Measurements from ENCODE around the gene SUSD6.
"Not testable (repeated sequence)": the region's sequence is repeated elsewhere in the genome, so short reads cannot be mapped to it uniquely, and the experiment has no call there.

Gene SUSD6

GRCh38 chr14:69593018-69593677 lies 18.2 kb upstream of the SUSD6 start:
- no peak for DNase-seq

GRCh38 chr14:69594846-69595245 lies 16.6 kb upstream of the SUSD6 start:
- no peak for DNase-seq

- no peak for DNase-seq
Observed at GRCh38 chr14:69595336-69595735, 16.1 kb upstream of the SUSD6 start.

DNA sequence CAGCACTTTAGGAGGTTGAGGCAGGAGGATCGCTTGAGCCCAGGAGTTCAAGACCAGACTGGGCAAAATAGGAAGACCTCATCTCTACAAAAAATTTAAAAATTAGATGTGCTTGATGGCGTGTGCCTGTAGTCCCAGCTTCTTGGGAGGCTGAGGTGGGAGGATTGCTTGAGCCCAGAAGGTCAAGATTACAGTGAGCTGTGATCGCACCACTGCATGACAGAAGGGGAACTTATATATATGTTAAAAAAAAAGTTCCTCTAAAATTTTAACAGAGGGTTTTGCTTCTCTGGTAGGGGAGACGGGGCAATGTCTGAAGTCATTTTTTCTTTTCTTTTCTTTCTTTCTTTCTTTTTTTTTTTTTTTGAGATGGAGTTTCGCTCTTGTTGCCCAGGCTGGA lies 12.0 kb upstream of the SUSD6 start:
- not testable (repeated sequence) for DNase-seq

GRCh38 chr14:69600304-69600891 lies 11.0 kb upstream of the SUSD6 start:
- DNase-seq = no peak

- no peak for DNase-seq
Observed at GRCh38 chr14:69605738-69606137, 5.7 kb upstream of the SUSD6 start.

DNA sequence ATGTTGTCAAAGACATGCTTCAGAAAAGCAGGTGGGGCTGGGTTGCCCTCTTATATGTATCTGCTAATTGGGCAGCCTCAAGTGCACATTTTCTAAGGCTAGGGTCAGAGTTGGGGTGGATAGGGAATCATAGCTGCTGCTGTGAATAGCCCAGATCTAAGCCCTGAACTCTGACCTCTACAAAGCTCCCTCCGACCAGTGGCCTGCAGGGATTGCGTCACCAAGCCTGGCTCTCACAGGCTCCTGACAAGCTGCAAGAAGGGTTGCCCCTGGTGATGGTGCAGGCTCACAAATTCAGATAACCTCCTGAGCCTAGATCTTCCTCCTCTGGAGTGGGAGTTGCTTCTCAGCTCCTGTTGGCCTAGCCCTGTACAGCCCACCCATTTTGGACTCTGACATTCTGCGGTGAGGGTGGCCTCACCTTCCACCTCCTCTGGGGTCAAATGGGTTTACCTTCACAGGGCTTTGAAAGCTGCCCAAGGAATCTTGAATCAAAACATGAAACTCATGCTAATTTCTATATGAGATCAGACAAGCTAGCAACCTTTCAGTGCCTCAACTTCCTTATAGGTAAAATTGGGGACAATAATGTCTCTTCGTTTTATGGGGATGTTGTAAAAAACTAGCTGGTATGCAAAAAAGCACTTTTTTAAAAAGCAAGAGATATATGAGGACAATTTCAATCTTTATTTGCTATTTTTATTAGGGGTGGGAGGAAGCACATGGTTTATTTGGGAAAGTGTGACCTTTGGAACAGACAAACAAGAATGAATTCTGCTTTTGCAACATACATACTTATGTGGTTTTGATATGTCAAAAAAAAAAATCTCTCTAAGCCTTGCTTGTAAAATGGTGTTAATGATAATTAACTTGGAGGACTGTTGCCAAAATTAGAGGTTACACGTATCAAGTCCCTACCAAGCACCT lies 4.9 kb upstream of the SUSD6 start:
- DNase-seq = no peak

DNA sequence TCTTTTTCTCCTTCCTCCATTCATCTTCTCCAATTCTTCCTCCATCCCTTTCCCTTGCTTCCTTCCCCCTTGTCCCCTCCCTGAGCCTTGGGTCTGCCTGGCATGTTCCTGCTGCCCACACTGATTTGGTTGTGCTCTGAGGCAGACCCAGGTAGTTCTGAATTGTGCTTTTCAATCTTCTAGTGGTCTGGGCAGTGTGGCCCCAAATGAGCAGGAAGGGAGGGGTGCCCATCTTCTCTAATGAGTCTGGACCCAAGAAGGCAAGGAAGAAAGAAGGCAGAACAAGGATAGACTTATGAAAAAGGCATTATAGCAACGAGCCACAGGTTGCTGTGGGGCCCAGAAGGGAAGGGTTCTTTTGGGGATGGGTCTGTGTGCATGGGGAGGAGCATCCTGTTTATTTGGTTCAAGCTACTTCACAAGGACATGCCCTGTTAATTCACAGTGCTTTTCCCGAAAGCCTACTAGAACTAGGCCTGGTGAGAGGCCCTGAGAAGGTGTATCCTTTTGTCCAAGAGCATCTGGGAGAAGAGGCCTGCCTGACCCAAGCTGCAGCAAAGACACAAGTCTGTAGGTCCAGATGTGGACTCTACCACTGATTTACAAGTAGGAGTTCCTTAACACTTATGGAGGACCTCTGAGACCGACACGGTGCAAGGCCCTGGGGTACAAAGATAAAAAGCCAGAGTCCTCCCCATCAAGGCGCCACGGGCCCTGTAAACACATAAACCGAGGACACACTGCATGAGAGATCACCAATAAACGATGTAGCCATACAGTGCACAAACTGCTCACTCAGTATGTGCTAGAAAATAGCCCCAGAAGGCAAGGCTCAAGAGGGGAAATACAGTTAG lies 1.1 kb upstream of the SUSD6 start:
- DNase-seq = no peak

DNA sequence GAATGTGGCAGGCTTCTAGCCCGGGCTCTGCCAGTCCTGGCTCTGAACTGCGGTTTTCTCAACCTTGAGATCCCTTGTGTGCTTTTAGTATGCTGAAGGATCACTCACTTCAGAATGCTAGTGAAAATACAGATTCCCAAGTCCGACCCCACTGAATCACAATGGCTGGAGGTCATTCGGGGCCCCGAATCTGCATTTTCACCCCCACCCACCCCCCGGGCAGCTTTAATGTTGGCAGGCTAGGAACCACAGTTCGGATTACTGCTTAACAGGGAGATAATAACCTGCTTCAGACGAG lies 573 bp upstream of the SUSD6 start:
- DNase-seq = no peak

- peak; percentile 84 for DNase-seq
Observed at GRCh38 chr14:69612014-69612782, 802 bp downstream of the SUSD6 start.

DNA sequence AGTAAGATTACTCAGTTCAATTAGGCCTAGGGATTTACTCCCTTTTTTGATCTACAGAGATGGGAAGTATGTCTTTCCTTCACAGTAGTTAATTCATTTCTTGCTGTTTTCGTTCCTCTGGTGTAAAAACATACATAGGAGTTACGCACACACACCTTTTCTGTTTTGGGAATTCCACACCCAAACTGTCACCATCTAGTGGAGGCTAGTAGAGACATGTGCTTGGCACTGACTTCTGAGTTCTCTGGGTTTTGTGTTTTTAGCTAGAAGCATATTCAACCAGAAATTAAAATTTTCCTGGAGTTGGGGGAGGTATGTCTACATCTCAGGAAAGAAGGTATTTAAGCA lies 1.4 kb downstream of the SUSD6 start:
- DNase-seq = no peak

DNA sequence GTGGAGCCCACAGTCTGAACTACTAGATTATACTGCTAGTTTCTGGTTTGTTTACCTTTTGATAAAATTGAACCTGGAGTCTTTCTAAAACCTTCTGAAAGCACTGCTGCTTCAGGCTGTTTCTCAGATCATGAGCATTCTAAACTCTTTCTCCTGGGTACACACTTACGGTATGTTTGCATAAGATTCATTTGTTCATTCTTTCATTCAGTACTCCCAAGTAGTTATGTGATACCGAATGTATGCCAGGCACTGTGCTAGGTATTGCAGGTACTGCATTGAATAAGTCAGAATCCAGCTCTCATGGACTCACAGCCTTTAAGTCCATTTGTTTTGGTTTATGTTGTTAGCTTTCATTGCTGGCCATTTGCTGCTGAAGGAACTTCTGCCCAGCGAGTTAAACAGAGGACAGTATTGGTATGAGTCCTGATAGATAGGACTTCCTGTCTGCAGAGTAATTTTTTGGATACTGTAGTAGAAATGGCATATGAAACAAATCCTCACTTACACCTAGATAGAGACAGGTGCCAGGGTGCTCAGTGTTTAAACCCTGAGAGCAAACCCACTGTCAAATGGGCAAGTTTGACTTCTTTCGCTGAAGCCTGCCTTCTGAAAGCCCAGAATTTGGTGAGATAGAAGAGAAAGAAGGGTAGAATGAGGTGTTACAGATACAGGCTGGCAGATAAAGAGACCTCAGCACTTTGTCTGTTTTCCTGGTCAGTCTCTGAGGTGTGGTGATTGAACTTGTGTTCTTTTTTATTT lies 2.1 kb downstream of the SUSD6 start:
- DNase-seq = peak; percentile 45

DNA sequence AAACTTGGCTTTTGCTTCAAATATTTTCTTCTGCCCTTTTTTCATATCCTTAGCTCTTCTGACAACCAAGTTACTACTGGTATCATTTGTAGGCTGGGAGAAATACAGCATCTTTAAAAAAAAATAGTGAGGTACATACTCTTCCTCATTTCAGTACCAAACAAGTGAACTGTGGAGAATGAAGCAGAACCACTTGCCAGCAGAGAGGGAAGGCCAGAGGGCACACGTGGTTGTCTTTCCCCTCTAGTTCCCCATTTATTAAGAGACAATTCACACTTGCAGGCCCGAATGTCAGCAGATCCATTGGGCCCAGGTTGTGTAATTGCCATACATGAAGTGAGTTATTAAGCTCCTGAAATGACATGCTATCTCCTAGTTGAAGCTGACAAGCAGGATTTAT lies 3.2 kb downstream of the SUSD6 start:
- DNase-seq = peak; percentile 61

- no peak for DNase-seq
Observed at GRCh38 chr14:69615121-69615495, 3.7 kb downstream of the SUSD6 start.

GRCh38 chr14:69615496-69616407 lies 4.4 kb downstream of the SUSD6 start:
- DNase-seq = peak; percentile 76

DNA sequence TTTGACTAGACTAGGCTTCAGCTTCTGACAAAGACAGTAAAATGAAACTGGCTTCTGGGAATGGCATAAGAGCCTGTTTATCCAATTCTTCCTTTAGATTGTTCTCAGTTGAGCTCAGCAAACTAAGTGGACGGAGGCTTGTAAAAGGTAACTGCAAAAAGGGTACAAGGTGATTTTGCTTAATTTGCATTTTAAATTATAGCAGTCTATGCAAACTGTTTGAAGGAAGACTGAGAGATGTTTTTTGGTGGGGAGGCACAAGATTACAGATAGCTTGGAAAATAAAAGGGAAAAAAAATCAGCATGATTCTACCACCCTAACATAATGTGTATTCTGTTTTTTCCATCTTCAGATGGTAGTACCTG lies 5.0 kb downstream of the SUSD6 start:
- no peak for DNase-seq

DNA sequence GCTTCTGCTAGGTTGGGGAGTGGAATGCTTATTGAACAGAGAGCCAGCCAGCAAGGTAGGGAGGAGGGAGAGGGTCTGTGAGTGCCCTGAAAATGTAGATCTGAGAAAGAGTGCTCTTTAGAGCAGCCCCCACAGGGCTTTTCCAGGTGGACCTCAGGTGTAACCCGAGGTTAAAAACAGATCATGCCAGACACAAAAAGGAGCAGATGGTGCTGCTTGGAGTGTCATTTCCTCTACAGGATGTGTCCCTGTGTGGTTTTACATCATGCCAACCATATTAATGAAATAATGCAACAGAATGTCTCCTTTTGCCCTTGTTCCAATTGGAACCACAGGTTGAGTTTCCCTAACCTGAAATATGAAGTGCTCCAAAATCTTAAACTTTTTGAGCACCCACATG lies 6.4 kb downstream of the SUSD6 start:
- DNase-seq = no peak

GRCh38 chr14:69619012-69619411 lies 7.6 kb downstream of the SUSD6 start:
- DNase-seq = no peak

DNA sequence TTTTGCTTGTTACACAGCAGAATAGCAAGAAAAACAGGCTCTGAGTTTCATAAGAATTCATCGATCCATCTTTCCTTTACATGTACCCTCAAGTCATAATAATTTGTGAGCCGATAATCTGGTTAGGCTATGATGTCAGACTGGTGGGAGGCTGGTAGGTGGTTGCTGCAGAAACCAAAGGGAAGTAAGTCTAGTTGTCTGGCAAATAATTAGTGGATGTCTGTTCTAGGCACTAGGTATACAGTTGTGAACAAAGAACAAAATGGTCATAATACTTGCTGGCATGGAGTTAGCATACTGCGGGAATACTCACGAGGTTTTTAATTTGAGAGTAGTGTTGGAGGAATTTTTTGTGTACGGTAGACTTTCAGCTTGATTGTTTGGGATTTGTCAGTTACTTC lies 8.8 kb downstream of the SUSD6 start:
- peak; percentile 70 for DNase-seq

- DNase-seq = no peak
Observed at GRCh38 chr14:69620981-69621380, 9.6 kb downstream of the SUSD6 start.

DNA sequence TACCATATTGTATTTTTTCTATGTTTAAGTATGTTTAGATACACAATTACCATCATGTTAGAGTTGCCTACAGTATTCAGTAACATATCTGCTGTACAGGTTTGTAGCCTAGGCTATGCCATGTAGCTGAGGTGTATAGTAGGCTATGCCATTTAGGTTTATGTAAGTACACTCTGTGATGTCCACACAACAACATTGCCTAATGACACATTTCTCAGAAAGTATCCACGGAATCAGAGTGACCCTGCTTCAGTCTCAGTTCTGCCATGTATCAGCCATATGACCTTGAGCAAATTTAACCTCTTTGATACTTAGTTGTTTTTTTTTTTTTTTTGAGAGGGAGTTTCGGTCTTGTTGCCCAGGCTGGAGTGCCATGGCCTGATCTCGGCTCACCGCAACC lies 12.7 kb downstream of the SUSD6 start:
- no peak for DNase-seq
